ENCODE results near the gene ALDH16A1.

GRCh38 chr19:49430678-49431329 is 22.2 kb upstream of the ALDH16A1 start:
- TF ChIP-seq EZH2 (IDR thresholded peaks at IDR 0.05; ENCODE audit: borderline replicate concordance, insufficient read depth, low read depth, low read length, poor library complexity, severe bottlenecking): no peak
- TF ChIP-seq, protein P1, sequence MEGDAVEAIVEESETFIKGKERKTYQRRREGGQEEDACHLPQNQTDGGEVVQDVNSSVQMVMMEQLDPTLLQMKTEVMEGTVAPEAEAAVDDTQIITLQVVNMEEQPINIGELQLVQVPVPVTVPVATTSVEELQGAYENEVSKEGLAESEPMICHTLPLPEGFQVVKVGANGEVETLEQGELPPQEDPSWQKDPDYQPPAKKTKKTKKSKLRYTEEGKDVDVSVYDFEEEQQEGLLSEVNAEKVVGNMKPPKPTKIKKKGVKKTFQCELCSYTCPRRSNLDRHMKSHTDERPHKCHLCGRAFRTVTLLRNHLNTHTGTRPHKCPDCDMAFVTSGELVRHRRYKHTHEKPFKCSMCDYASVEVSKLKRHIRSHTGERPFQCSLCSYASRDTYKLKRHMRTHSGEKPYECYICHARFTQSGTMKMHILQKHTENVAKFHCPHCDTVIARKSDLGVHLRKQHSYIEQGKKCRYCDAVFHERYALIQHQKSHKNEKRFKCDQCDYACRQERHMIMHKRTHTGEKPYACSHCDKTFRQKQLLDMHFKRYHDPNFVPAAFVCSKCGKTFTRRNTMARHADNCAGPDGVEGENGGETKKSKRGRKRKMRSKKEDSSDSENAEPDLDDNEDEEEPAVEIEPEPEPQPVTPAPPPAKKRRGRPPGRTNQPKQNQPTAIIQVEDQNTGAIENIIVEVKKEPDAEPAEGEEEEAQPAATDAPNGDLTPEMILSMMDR (IDR thresholded peaks at IDR 0.05): peak; percentile 37

Measured in B cell (primary cell).